Medulla oblongata (tissue), 1 donor: ENCODE results near the gene COL17A1.

Experiments
- DNase-seq: peaks from one replicate; pipeline ENCODE4 v3.0.0-alpha.2; 2015; ENCODE audit errors: extremely low spot score

The COL17A1 gene

GRCh38 chr10:104033966-104034365 lies 51.7 kb downstream of the COL17A1 start:
- no peak for DNase-seq

DNA sequence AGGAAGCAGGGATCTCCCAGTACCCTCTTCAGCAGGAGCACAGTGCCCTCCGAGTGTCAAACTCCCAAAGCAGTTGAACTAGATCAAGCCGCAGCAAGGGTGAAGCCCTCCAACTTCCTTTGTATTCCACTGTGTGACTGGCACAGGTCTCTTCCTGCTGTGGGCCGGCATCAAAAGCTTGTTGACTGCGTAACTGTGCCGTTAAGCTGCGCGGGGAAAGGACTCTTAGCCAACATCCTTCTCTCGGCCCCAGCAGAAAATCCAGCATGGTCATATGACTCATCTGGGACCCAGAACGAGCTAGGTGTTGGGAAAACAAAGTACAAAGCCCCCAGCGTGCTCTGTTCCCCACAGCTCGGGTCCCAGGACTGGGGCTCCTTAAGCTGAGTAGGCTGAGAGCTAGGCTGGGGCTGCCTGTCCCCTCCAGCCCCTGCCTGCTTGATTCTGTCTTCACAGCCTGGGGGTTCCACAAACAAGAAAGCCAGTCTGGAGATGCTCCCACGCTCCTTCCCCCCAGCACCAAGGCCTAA lies 52.2 kb downstream of the COL17A1 start:
- peak; percentile 16 for DNase-seq

GRCh38 chr10:104032144-104032775 lies 53.4 kb downstream of the COL17A1 start:
- DNase-seq, result peak; percentile 44

DNA sequence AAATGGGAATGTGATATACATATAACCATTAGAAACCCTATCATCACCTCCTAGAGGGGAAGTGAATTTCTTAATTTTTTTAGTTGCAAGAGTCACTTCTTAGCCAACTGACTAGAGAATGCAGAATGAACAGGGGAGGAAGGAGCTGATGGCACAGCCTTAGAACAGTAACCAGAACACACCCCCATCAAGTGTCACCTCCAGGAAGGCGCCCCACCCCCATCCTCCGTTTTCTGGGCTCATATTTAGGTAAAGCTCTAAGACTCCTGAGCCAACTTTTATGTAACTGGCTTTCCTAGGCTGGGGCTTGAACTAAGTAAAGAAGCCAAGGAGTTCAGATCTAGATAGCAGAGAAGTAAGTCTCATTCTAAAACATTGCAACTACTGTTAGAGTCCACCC lies 54.0 kb downstream of the COL17A1 start:
- DNase-seq, result no peak

- DNase-seq, result peak; percentile 83
Measured at GRCh38 chr10:104029521-104029860, 56.2 kb downstream of the COL17A1 start.

- DNase-seq, result peak; percentile 21
Measured at GRCh38 chr10:104028823-104029520, 56.7 kb downstream of the COL17A1 start.

DNA sequence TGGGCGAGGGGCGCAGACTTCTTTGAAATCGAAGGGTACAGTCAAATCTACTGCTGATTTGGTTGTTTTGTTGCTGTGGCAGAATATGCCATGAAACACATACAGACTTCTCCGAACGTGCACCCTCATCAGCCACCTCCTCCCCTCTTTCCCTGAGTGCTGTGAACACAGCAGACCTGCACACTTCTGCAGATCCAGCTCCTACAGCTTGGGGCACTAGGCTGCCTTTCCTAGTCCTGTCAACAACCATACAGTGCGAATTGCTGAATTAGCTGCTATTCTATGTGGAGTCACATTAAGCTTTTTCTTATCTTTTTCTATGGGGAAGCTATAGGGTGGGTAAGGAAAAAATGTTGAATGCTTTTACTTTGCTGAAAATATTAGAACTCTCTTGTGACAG lies 57.5 kb downstream of the COL17A1 start:
- peak; percentile 72 for DNase-seq

DNA sequence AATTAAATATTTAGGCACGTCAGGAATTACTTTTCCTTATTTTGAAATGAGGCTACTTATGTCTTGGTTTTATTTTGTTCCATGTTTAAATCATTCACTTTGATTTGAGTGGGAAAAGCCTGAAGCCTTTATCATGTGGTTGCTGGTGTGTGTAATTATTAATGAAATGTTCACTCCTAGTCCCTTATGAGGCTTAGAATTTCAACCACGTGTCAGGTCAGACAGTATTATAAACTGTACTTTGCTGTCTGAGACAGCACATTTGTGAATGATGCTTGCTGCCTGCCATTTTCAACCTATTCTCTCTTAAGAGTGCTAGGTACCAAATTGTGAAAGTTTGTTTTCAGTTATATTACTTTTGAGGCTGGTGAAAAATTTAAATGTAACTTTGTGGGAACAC lies 58.9 kb downstream of the COL17A1 start:
- DNase-seq, result no peak

- DNase-seq, result no peak
Measured at GRCh38 chr10:104025524-104025923, 60.2 kb downstream of the COL17A1 start.

DNA sequence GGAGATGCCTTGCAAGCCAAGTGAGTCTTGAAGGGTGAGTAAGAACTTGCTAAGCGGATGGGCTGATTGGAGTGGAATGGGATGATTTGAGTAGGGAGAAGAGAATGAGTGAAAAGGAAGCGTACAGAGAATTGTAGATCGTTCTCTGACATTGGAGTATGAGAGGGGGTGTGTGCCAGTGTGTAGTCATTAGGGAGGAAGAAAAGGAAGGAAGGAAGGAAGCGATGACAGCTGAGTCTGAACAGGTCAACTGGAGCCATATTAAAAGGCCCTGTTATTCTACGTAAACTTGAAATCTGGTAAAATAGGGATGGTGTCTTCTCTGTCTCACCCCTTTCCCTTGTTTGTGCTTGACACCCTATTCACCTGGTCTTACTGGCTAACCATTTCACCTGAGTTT lies 63.7 kb downstream of the COL17A1 start:
- no peak for DNase-seq

DNA sequence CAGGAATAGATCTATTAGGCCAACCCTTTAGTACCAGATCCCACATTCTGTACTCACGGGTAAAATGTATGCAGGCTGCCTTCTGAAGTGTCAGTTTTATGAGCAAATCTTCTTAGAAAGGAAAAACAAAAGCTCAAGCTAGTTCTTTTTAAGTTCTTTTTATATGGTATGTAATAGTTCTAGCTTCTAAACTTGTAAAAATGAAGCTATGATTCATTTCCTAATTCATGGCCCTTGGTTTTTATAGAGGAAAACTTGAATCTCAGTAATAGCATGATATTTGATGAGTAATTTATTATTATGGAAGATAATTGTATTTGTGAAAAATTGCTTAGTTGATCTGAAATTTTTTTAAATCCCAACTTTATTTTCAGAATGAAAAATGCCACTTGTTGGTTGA lies 64.4 kb downstream of the COL17A1 start:
- DNase-seq, result no peak

DNA sequence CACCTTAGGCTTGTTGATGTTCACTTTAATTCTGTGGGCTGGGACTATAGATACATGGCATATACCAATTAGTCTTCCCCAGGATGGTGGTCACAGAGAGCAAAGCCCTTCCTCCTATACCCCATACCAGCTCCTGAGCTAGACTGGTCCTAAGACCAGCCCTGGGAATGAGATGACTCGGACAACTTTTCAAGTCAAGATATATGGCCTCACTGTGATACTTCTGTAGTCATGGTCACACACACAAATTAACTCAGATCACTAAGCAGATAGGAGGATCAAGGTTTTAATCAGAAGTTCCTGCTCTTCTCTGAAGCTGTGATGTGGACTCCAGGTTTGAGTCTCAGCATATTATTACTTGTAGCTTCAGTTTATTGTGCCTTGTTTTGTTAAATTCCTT lies 65.7 kb downstream of the COL17A1 start:
- DNase-seq, result no peak

GRCh38 chr10:104018471-104018870 lies 67.2 kb downstream of the COL17A1 start:
- no peak for DNase-seq

DNA sequence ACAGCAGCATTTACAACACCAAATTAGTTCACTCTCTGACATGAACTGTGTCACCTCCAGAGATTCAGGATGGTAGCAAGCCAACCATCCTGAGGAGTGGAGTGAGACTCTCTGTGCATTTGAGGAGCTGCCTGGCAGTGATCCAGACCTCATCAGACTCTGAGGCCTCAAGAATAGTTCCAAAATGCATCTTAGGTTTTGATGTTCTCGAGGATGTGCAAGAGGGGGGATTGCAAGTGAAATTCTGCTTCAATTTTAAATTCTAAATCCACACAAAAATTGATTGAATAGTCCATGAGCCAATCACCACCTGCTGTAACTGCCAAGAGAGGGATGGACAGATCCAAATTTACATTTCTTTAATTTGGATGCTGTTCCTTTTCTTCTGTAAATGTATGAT lies 69.0 kb downstream of the COL17A1 start:
- DNase-seq, result no peak

- DNase-seq, result no peak
Measured at GRCh38 chr10:104014176-104014575, 71.5 kb downstream of the COL17A1 start.

DNA sequence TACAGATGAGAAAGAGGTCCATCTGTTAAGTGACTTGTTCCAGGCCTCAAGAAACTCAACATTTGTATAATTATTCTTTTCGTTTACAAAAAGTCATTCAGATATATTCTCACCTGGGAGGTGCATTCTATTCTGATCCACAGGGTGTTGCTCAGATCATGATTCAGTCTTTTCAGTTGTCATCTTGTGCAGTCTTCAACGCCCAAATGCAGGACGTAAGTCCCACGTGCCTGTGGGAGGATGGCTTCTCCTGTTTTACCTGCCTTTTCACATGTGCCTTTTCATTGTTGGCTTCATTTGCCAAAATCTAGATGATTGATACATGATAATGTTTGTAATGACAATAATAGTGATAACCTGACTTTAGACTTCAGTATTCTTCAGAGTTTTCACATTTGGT lies 72.2 kb downstream of the COL17A1 start:
- no peak for DNase-seq

GRCh38 chr10:104011904-104012303 lies 73.8 kb downstream of the COL17A1 start:
- DNase-seq, result no peak

DNA sequence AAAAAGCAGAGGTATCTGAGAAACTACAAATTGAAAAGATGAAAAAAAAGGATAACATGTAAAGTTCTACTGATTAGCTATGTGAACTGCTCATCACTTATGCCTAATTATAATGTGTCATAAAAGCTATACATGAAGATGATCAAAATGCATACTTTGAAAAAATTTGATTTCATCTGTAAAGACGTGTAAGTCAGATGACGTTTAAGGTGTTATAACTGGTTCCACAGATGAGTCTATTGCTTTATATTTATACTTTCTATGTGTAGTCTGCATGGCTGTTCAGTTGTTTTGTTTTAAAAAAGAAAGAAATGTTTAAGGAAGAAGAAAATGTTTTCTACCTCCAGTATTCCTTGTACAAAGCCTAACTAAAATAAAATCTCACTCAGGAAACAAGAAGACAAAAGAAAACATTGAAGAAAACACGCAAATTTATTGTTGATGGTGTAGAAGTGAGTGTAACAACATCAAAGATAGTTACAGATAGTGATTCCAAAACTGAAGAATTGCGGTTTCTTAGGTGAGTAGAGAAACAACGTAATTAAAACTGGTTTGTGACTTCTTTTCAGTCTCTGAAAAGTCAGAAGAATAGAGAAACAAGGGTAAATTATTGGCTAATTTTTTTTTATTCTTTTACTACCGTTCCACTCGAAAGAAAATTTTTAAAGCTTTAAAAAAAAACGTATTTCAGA lies 80.4 kb downstream of the COL17A1 start:
- no peak for DNase-seq

- no peak for DNase-seq
Measured at GRCh38 chr10:104002911-104003310, 82.8 kb downstream of the COL17A1 start.

DNA sequence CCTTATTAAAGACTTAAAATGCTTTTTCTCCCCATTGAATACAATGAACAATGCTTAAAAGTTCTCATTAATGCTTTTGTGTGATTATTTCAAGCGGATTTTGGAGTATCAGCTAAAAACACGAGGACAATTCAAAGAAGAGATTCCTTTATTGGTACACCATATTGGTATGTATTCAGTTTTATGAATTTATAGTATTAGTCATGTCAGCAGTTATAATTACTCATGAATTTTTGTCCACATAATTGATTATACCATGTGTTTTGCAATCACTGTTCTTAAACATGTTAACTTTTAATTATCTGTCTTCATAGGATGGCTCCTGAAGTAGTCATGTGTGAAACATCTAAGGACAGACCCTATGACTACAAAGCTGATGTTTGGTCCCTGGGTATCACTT lies 86.9 kb downstream of the COL17A1 start:
- DNase-seq, result no peak

GRCh38 chr10:103995134-103995533 lies 90.5 kb downstream of the COL17A1 start:
- no peak for DNase-seq

DNA sequence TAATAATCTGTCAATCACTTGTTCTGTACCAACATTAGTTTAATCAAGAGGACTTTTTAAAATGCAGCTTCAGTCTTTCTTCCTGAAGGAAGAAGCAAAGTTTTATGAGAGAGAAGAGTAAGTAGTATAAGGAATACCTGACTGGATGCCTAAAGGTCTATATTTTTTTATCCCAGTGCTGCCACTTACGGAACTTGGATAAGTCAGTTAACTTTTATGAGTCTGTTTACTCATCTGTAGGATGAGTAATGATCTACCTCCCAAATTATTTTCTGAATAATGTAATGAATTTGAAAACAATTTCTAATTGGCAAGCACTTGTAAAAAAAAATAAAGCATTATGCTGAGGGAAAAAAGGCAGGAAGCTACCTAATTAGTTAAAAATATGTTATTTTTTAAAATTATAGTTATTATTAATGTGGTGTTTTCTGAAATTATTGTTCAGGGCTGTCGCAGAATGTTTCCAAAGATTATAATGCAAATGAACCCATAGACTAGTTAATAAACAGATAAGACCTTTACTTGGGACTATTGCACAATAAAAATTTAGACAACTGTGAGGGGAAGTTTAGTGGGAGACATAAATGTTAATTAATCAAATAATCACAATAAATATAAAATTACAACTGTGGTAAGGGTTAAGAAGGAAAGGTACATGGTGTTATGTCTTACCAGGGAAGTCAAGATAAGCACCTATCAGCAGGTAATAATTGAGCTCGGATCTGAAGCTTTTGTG lies 94.1 kb downstream of the COL17A1 start:
- no peak for DNase-seq
